Activated naive CD4-positive, alpha-beta T cell treated with anti-CD3 and anti-CD28 coated beads, Interleukin-2, amount 50 U/mL, for 16 hours (primary cell): ENCODE measurements around the gene TRIM49B.
"Not testable (repeated sequence)": the region's sequence is repeated elsewhere in the genome, so short reads cannot be mapped to it uniquely, and the experiment has no call there.

ENCODE experiments used
- DNase-seq: peaks from one replicate; pipeline ENCODE4 v3.0.0-alpha.2; 2020

TRIM49B gene, protein sequence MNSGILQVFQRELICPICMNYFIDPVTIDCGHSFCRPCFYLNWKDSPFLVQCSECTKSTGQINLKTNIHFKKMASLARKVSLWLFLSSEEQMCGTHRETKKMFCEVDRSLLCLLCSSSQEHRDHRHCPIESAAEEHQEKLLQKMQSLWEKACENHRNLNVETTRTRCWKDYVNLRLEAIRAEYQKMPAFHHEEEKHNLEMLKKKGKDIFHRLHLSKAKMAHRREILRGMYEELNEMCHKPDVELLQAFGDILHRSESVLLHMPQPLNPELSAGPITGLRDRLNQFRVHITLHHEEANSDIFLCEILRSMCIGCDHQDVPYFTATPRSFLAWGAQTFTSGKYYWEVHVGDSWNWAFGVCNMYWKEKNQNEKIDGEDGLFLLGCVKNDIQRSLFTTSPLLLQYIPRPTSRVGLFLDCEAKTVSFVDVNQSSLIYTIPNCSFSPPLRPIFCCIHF

DNA sequence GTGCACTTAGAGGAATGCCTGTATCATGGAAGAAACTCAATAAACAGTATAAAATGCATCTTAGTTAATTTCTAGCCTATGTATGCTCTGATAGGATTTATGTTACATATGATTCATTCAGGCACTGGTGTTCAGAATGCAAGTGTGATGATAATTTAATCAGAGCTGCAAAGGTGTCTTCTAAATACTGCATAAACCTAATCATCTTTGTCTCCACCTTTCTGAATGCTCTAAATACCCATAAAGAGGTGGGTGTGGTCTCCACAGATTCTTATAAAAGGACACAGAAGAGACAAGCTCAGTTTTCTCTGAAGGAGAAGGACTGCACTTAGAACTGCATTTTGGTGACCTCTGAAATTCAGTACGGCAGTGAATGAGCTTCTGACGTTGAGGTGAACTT lies at the start of gene TRIM49B:
TSS of gene TRIM49B (plus strand) at position 301 of the 400 bp plus-strand sequence. CDS start 2,777 bp downstream, outside the sequence.
- DNase-seq = not testable (repeated sequence)

DNA sequence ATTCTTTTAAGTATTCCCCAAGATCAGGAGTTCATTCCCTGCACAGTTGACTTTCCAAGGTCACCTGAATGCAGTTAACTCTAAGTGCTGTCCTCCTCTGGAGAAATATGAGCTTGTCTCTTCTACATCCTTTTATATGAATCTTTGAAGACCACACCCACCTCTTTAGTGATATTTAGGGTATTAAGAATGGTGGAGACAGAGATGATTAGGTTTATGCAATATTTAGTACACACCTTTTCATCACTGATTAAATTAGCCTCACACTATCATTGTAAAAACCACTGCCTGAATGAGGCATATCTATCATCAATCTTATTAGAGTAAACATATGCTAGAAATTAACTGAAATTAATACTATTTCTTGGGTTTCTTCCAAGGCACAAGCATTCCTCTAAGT lies 44.8 kb upstream of the TRIM49B start, which contains the start of gene TRIM51G:
TSS of gene TRIM51G (minus strand) at position 101 of the 400 bp plus-strand sequence. CDS start 2,190 bp downstream, outside the sequence.
- not testable (repeated sequence) for DNase-seq

DNA sequence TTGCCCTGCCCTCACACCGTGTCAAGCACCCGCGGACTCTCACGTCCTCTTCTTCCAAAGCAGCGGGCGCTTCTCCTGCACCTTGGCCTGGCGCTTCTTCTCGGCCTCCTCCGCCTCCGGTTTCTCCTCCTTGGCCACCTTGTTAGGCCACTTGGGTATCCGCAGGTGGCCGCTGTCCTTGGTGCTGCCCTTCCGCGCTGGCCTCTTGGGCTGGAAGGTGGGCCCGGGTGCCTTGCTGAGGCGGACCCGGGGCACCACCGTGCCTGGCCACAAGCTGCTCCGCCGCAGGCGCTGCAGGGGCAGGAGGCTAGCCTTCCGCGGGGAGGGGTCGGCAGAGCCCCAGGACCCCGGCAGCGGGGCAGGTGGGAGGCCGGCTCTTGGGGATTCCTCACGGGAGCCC lies 19.6 kb downstream of the TRIM49B start:
- DNase-seq = not testable (repeated sequence)

DNA sequence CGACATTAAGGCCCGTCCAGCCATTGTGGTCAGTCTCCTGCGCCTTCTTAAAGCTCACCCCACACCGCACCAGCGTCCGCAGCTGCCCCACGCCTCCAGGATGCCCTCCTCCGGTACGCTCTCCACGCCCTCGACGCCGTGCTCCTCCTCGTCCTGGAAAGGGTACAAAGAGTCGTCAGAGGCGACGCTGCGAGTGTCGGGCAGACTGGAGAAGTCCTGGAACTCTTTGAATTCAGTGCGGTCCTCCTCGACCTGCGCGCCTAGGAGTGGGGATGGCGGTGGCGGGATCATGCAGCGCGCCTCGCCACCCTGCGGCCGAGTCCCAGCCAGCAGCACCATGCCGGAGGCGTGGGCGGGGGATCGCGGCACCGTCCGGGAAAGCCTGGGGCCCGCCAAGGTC lies 21.2 kb downstream of the TRIM49B start:
- DNase-seq = not testable (repeated sequence)

DNA sequence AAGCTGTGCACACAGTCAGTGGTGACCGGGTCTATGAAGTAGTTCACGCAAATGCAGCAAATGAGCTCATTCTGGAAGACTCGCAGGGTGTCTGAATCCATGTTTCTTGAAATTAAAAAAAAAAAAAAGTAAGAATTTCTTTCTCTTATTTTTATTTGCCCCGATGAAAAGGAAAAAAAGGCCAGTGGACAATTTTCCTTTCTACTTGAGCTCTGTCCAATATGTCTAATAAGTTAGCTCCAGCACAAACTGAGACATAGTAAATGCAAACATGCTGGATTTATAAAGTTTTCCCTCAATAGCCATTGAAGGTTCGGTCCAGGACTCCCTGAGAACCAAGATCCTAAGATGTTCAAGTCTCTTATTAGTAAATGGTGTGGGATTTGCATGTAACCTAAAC lies 30.4 kb downstream of the TRIM49B start, which contains the start of gene TRIM64C:
TSS of gene TRIM64C (minus strand) at position 101 of the 400 bp plus-strand sequence. CDS start at position 101, 0 bp downstream.
- not testable (repeated sequence) for DNase-seq

DNA sequence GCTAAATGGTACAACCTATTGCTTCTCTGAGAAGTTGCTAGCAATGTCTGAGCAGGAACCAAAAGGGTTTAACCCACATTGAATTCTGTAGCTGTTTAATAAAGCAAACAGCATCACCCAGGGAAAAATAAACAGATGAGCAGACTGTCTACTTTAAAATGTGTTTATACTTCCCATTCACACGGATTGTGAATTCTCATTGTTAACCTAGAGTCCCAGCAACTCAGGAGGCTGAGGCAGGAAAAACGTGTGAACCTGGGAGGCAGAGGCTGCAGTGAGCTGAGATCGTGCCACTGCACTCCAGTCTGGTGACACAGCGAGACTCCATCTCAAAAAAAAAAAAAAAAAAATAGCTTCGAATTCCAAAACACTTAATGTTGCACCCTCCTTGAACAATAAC lies 41.3 kb downstream of the TRIM49B start:
- DNase-seq = not testable (repeated sequence)
